Testis (tissue), 2 donors: ENCODE data around the gene PPP1R12B.

Experiments used
- CTCF ChIP-seq, 3 experiments: fragments of 450-650 bp in 2 of 3; fragments of 200-600 bp in 1 of 3; sonication (generic) in 1 of 3; IDR thresholded peaks; one replicate each; pipeline ENCODE4 v1.5.1; 2016 to 2019; ENCODE audit warnings: antibody characterized with exemption in 3 of 3, mild to moderate bottlenecking in 2 of 3, moderate library complexity in 1 of 3
- POLR2A ChIP-seq: fragments of 450-650 bp; IDR thresholded peaks from one replicate; pipeline ENCODE4 v1.6.1; 2017; ENCODE audit warnings: antibody characterized with exemption, mild to moderate bottlenecking, moderate library complexity

- TF ChIP-seq CTCF (IDR thresholded peaks at IDR 0.05) (no peak), POLR2A (no peak)
Measured at GRCh38 chr1:202317941-202318925, 30.3 kb upstream of the PPP1R12B start.
